ENCODE data around the gene ADCY1.
"Not testable (repeated sequence)": the region's sequence is repeated elsewhere in the genome, so short reads cannot be mapped to it uniquely, and the experiment has no call there.

Gene ADCY1

GRCh38 chr7:45573661-45574415 lies at the start of gene ADCY1:
Gene ADCY1 (plus strand): TSS chr7:45574368. CDS start chr7:45574544, 176 bp downstream.
- peak; percentile 34 for DNase-seq

GRCh38 chr7:45524445-45524844 lies 49.7 kb upstream of the ADCY1 start:
- no peak for DNase-seq

- DNase-seq, result no peak
These were observed 49.1 kb upstream of the ADCY1 start for GRCh38 chr7:45525057-45525456.

- DNase-seq, result no peak
These were observed 30.7 kb upstream of the ADCY1 start for GRCh38 chr7:45543473-45543872.

- not testable (repeated sequence) for DNase-seq
These were observed 29.0 kb upstream of the ADCY1 start for GRCh38 chr7:45545105-45545710.

- not testable (repeated sequence) for DNase-seq
These were observed 25.3 kb upstream of the ADCY1 start for GRCh38 chr7:45548917-45549316.

- DNase-seq, result no peak
These were observed 10.8 kb upstream of the ADCY1 start for GRCh38 chr7:45563401-45563800.

GRCh38 chr7:45563941-45564461 lies 10.2 kb upstream of the ADCY1 start:
- no peak for DNase-seq

- DNase-seq, result no peak
These were observed 9.7 kb upstream of the ADCY1 start for GRCh38 chr7:45564485-45564884.

GRCh38 chr7:45564886-45565455 lies 9.2 kb upstream of the ADCY1 start:
- DNase-seq, result no peak

- DNase-seq, result no peak
These were observed 7.8 kb upstream of the ADCY1 start for GRCh38 chr7:45566386-45566785.

GRCh38 chr7:45566961-45567360 lies 7.2 kb upstream of the ADCY1 start:
- no peak for DNase-seq

GRCh38 chr7:45567713-45568112 lies 6.5 kb upstream of the ADCY1 start:
- DNase-seq, result no peak

GRCh38 chr7:45568536-45569289 lies 5.5 kb upstream of the ADCY1 start:
- DNase-seq, result no peak

- no peak for DNase-seq
These were observed 4.9 kb upstream of the ADCY1 start for GRCh38 chr7:45569290-45569685.

- no peak for DNase-seq
These were observed 3.4 kb upstream of the ADCY1 start for GRCh38 chr7:45570797-45571196.

- DNase-seq, result no peak
These were observed 964 bp upstream of the ADCY1 start for GRCh38 chr7:45573204-45573603.

GRCh38 chr7:45574416-45574668 lies 174 bp downstream of the ADCY1 start:
- no peak for DNase-seq

GRCh38 chr7:45574669-45575500 lies 717 bp downstream of the ADCY1 start:
- DNase-seq, result no peak

- no peak for DNase-seq
These were observed 1.5 kb downstream of the ADCY1 start for GRCh38 chr7:45575501-45576248.

- DNase-seq, result no peak
These were observed 2.2 kb downstream of the ADCY1 start for GRCh38 chr7:45576249-45576929.
